Measurements from ENCODE around the gene SULT1C3. TPM values are rescaled to one million over a fixed set of nuclear protein-coding genes. Genes with fewer than 3 reads are reported as not detected.

The SULT1C3 gene
- total RNA-seq, 1 donor from 2014 or later = not detected

DNA sequence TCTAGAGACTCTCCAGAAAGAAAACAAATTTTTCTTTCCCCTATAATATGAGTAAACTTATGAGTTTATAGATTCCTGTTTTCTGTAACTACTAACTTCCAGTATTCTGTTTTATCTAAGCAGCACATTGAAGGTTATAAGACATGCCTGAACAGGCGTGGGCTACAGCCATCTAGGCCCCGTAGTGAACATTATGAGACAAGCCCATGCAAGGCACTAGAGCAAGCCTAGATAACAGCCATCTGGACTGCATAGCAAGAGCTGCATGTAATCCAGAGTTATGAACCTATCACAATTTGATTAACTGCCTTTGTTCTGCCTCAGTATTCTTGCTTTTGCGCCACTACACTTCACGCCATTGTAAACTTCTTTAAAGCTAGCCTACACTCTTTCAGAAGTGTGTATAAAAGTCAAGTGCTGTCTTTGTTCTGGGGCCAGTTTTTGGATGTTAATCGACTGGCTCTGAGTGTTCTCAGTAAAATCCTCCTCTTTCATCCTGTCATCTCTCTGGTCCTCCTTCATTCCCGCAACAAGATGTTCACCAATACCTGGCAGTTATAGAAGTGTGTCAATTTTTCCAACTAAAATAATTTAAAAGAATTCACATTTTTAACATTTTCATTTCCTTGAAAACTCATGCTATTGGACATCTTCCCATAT is 3.0 kb upstream of the SULT1C3 start:
- Mint-ChIP-seq H3K4me1 (ENCODE audit: unreplicated experiment) (no peaks in the 10 kb centered on the region), H3K36me3 (ENCODE audit: unreplicated experiment) (no peaks in the 10 kb centered on the region), H3K4me3 (ENCODE audit: unreplicated experiment) (no peak overlapping the region), H3K27ac (ENCODE audit: unreplicated experiment) (no peak overlapping the region), H3K9me3 (ENCODE audit: unreplicated experiment) (peaks cover 7% of the 10 kb centered on the region), H3K27me3 (ENCODE audit: unreplicated experiment) (peaks cover 43% of the 10 kb centered on the region)
- TF ChIP-seq, protein P1, sequence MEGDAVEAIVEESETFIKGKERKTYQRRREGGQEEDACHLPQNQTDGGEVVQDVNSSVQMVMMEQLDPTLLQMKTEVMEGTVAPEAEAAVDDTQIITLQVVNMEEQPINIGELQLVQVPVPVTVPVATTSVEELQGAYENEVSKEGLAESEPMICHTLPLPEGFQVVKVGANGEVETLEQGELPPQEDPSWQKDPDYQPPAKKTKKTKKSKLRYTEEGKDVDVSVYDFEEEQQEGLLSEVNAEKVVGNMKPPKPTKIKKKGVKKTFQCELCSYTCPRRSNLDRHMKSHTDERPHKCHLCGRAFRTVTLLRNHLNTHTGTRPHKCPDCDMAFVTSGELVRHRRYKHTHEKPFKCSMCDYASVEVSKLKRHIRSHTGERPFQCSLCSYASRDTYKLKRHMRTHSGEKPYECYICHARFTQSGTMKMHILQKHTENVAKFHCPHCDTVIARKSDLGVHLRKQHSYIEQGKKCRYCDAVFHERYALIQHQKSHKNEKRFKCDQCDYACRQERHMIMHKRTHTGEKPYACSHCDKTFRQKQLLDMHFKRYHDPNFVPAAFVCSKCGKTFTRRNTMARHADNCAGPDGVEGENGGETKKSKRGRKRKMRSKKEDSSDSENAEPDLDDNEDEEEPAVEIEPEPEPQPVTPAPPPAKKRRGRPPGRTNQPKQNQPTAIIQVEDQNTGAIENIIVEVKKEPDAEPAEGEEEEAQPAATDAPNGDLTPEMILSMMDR (IDR thresholded peaks at IDR 0.05) = no peak
- DNase-seq (ENCODE audit: extremely low spot score, unreplicated experiment) = no peak

DNA sequence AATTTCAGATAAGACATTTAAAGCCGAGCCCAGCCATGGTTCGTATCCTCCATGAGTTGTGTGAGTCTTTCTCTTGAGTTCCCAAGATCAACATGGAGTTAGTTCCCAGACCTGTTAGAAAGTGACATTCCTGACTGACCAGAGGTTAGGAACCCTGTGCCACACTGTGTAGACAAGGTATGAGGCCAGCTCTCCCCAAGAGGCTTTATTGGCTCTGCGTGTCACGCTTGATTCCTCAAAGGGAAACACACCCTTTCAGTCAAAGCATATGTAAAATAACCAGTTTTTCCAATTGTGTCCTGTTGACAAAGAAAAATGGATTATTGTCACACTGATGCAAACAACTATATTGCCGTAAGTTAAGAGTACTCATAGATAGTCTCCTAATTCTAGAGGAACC is 1.2 kb downstream of the SULT1C3 start:
- Mint-ChIP-seq H3K9me3 (ENCODE audit: unreplicated experiment) (peaks cover 11% of the 10 kb centered on the region), H3K36me3 (ENCODE audit: unreplicated experiment) (peaks cover 1% of the 10 kb centered on the region), H3K4me1 (ENCODE audit: unreplicated experiment) (no peaks in the 10 kb centered on the region), H3K27ac (ENCODE audit: unreplicated experiment) (no peak overlapping the region), H3K27me3 (ENCODE audit: unreplicated experiment) (peaks cover 32% of the 10 kb centered on the region), H3K4me3 (ENCODE audit: unreplicated experiment) (no peak overlapping the region)
- TF ChIP-seq, protein P1 (IDR thresholded peaks at IDR 0.05) = no peak
- DNase-seq (ENCODE audit: extremely low spot score, unreplicated experiment) = no peak

DNA sequence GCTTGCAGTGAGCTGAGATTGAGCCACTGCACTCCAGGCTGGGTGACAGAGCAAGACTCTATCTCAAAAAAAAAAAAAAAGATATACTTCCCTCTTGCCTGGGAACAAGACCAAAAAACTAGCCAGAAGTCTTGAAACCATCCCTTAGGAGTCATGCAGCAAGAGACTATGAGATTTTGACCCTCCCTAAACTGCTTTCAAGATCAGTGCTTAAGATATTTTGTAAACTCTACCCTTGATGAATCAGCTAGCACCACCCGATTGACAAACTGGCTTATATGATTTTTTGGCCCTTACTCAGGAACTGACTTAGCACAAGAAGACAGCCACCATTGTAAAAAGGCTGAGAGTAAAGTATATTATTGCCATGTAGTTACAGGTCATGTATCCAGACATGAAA is 3.8 kb downstream of the SULT1C3 start:
- DNase-seq (ENCODE audit: extremely low spot score, unreplicated experiment) = no peak
- TF ChIP-seq, protein P1 (IDR thresholded peaks at IDR 0.05) = no peak
- Mint-ChIP-seq H3K4me1 (ENCODE audit: unreplicated experiment) (no peaks in the 10 kb centered on the region), H3K27ac (ENCODE audit: unreplicated experiment) (no peak overlapping the region), H3K36me3 (ENCODE audit: unreplicated experiment) (peaks cover 1% of the 10 kb centered on the region), H3K27me3 (ENCODE audit: unreplicated experiment) (peaks cover 44% of the 10 kb centered on the region), H3K4me3 (ENCODE audit: unreplicated experiment) (no peak overlapping the region), H3K9me3 (ENCODE audit: unreplicated experiment) (peaks cover 7% of the 10 kb centered on the region)

DNA sequence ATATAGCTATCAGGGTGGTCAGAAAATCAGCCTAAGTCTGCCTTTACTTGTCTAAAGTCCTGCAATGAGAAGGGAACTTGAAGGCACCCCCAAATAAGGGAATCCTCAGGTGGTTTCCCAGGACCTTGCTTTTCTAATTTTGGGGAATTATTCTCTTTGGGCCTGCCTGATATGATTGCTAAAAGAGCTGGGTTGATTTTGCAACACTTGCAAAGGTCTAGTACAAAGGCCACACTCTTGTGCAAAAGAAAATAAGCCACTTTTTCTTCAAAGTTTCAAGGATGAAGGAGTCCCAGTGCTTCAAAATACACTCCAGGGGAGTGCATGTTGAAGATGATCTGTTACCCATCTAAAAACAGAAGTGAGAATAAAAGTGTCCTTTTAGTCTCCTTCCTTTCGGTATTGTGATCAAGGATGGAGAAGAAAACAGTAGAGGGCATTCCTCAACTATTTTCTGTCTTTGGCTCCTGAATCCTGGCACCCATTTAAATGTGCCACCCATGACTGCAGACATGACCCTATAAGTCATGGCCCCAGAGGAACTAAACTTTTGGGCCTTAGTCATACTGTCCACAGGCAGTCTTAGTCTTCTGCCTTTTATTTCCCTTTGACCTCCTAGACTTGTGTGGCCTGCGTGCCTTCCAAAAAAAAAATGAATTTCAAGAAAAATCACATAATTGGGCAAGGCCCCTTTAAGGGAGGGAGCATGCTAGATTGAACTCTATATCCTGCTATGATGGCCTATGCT is 5.1 kb downstream of the SULT1C3 start:
- Mint-ChIP-seq H3K9me3 (ENCODE audit: unreplicated experiment) (peaks cover 7% of the 10 kb centered on the region), H3K4me3 (ENCODE audit: unreplicated experiment) (no peak overlapping the region), H3K27me3 (ENCODE audit: unreplicated experiment) (peaks cover 51% of the 10 kb centered on the region), H3K4me1 (ENCODE audit: unreplicated experiment) (no peaks in the 10 kb centered on the region), H3K36me3 (ENCODE audit: unreplicated experiment) (peaks cover 1% of the 10 kb centered on the region), H3K27ac (ENCODE audit: unreplicated experiment) (no peak overlapping the region)
- TF ChIP-seq, protein P1 (IDR thresholded peaks at IDR 0.05) = no peak
- DNase-seq (ENCODE audit: extremely low spot score, unreplicated experiment) = no peak

DNA sequence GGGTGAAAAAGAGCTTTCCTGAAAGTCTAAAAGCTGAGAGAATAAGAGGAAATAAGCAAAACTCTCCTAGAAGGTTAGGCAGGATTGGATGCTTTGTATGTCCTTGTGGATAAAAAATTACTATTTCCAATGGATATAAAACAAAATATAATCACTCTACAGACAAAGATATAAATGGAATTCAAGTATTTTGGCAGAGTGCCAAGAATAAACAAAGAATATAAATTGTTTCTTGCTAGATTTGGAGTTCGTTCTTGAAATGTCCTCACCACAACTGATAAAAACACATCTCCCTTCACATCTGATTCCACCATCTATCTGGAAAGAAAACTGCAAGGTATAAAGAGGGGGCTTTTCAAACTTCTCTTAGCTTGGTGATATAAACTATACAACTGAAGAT is 13.3 kb downstream of the SULT1C3 start:
- Mint-ChIP-seq H3K27ac (ENCODE audit: unreplicated experiment) (no peak overlapping the region), H3K9me3 (ENCODE audit: unreplicated experiment) (no peaks in the 10 kb centered on the region), H3K4me1 (ENCODE audit: unreplicated experiment) (no peaks in the 10 kb centered on the region), H3K27me3 (ENCODE audit: unreplicated experiment) (peaks cover 78% of the 10 kb centered on the region), H3K36me3 (ENCODE audit: unreplicated experiment) (no peaks in the 10 kb centered on the region), H3K4me3 (ENCODE audit: unreplicated experiment) (no peak overlapping the region)
- DNase-seq (ENCODE audit: extremely low spot score, unreplicated experiment) = no peak
- TF ChIP-seq, protein P1 (IDR thresholded peaks at IDR 0.05) = no peak

Data from osteocyte (in vitro differentiated cells).